NCI-H82 treated with DMSO at 0.1 percent for 48 hours (cell line): ENCODE results near the gene CMKLR1.

Experiments used
- DNase-seq: peaks from one replicate; lab custom pipeline; 2025; ENCODE audit not compliant: unreplicated experiment; lab: John Stamatoyannopoulos, UW

The CMKLR1 gene

DNA sequence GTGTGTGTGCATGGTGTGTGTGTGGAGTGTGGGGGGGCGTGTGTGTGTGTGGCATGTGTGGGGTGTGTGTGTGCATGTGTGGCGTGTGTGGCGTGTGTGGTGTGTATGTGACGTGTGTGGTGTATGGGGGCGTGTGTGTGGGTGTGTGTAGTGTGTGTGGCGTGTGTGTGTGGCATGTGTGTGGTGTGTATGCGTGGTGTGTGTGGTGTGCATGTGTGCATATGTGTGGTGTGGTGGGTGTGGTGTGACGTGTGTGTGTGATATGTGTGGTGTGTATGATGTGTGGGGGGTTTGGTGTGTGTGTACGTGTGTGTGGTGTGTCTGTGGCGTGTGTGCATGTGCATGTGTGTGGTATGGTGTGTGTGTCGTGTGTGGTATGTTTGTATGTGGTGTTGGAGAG lies 24.1 kb upstream of the CMKLR1 start:
- DNase-seq, result no peak

DNA sequence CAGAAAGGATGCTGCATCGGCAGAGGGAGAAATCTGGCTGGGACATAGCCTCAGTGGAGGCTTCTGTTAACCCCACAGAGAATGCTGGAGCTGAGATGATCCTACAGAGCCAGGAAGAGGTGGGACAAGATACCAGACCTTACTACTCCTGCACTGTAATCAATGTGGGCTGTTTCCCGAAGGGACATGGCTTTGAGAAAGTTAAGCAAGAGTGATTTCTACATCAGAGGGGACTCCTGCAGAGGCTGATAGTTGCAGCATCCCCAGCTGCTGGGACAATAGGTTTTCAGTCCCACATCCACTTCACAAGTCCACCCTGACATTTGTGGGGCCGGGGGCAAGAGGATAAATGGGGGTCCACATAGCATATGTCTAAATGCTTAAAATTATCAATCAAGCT lies 22.5 kb upstream of the CMKLR1 start:
- DNase-seq, result no peak

DNA sequence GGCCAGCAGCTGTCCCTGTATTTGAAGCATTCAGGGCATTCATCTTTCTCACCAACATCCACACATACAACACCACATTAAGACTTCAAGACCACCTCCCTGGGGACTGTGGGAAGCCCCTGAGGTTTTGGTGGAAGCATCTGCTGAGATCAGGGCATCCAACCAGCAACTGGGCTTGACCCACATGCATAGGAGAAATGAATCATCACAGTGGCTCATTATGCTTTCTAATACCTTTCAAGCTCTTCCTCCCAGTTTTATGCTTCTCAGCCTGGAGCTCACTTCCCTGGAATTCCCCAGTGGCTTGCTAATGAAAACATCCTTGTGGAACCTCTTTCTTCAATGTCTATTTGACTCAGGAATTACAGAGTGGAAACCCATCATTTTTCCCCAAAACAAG lies 21.4 kb upstream of the CMKLR1 start:
- DNase-seq, result no peak

DNA sequence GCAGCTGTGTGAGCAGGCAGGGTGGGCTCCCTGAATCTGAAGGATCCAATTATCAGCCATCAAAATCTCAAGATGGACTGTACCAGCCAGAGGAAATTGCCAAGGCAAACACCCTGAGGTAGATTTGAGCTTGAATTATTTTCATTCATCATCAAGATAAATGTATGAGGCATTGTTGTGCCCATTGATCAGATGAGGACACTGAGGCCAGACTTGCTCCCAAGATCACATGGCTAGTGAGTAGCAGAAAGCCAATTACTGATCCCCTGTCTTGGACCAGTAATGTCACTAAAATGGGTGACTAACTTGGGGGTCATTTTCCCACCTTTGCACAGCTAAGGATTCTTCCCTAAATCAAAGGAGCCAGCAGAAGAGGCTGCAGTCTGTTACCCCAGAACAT lies 20.9 kb upstream of the CMKLR1 start:
- no peak for DNase-seq

DNA sequence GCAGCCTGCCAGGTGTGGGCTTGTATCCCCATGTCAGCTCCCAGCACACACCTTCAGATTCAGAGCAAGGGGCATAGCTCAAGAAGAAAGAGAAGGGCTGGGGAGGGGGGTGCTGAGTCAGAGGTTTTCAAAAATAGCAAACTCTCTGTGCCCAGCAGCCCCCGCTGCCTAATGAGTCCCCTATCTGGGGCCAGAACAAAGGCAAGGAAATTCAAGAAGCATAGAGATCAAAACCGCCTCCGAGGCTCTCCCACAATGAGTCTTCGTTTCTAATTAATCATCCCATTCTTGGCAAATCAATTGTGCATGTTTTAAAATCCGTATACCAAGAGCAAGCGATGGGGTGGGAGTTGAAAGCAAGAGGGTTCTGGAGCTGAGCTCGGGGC lies 19.5 kb upstream of the CMKLR1 start:
- DNase-seq, result no peak

DNA sequence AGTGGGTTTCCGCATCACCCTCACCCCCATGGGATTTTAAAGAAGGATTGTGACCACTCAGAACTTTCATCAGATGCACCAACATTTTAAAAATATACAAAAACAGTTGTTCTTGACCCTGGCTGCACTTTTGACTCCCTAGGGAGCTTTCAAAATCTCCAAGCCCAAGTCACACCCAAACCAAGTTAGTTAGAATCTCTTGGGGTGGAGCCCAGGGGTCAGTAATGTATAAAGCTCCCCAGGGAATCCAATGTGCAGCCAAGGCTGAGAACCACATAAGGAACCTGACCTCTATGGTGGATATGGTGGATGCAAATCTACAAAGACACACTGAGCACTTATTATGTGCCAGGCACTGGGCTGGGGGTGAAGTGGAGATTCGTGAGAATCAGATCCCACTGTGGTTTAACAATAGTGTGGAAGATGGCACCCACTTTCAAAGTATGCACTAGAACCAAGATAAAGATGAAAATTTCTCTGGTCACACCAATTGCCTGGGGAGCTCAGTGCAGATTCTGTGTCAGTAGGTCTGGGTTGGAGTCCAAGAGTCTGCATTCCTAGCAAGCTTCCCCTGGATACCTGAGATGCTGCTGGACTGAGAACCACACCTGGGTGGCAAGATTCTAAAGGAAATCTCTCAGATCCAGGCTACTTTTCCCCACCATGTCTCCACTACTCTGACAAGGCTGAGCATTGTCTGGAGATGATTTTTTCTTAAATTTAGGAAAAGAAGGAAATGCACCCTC lies 18.9 kb upstream of the CMKLR1 start:
- DNase-seq, result no peak

DNA sequence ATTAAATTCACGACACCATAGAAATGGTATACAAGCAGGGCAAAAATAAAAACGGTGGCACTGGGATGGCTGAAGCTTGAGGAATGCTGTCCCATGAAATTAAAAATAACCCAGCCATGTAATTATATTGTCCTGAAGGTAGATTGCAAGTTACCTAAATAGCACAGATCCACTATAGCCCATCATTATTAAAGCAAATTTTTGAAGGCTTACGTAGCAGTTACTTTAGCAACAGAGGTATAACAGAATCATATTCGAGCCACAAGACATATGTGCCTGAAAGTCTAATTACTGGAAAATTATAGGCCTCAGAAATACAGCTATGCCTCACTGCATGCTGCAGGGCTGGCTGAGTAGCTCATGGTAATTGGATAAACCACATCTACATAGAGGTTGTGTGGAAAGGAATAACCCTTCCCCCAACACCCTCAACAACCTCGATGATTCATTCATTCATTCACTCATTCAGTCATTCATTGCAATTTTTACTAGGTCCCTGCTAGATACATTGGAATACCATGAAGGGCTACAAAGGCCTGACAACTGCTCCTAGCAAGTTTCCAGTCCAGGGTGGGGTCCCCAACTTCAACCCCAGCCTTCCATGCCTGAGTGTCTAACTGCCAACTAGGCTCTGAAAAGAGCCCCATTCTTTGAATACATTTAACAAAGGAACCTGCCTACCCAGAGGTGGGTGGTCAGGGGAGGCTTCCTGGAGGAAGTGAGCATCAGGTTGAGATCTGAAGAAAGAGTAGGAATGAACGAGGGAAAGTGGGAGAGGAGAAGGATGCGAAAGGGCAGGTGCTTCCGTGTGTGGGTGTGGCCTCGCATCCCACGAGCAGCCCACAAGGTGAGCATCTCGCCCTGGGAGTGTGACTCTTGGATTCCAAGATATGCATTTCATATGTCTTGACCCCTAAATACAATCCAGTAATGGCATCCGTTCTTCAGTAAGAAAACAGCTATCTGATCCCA lies 18.0 kb upstream of the CMKLR1 start:
- DNase-seq, result no peak

DNA sequence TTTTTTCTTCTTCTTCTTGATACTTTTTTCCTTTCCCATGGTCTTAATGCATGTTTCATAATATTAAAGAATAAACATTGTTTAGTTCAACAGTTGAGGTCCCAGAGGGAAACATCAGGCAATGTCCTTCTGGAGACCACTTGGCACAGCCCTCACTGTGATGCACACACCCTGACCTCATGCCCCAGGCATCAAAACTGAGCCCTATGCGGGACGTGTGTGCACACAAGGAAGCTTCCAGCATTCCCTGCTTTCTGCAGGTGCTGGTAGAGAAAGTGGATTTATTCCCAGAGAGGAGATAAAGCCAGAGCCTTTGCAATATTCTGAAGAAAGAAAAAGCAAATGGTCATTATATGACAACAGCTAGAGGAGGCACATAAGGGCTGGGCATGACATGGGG lies 16.0 kb upstream of the CMKLR1 start:
- DNase-seq, result no peak

DNA sequence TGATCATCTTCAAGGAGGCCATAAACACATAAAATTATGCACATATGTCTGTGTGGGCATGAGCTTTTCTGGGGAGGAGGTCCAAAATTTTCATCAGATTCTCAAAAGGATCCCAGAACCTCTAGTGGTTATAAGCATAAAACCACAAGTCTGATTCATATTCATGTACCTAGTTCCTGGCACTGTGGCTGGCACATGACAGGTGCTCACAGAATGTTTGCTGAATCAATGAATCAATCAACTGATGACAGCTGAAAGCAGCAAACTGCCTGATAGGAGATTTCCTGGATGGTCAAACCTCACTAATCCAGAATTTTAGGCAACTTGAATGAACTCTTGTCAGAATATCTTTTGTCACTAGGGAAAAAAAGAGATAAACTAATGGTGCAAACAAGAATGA lies 13.5 kb upstream of the CMKLR1 start:
- DNase-seq, result no peak

DNA sequence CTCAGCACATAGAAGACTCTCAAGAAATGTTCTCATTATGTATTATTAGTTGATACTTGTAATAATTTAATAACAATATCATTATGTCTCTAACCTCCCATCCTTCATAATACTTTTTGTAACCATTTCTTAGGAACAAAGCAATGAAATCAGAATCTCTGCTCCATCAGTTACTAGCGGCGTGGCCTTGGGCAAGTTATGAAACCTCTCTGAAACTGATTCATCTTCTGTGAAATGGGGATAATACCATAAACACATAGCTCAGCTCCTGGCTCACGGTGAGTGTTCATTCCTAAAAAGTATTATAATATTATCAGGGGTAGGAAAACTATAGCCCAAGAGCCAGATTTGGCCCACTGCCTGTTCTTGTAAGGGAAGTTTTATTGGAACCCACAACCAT lies 11.4 kb upstream of the CMKLR1 start:
- DNase-seq, result no peak

DNA sequence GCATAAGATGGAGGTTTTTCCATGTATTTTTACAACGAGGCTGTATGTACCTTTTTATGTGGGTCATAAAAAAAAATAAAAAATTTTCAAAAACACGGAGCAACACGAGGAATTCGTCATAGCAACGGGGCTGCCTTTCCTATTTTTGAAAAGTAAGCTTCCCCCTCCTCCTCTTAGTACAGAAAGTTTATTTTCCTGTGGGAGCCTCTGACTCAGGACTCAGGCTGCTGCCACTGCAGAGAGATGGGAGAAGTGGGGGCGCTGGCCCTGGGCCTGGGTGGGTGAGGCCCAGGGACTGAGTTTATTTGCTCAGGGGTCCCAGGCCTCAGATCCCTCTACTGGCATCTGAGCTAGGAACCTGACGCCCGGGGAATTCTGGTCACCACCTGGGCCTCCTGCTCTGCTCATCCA lies 10.2 kb upstream of the CMKLR1 start:
- no peak for DNase-seq

DNA sequence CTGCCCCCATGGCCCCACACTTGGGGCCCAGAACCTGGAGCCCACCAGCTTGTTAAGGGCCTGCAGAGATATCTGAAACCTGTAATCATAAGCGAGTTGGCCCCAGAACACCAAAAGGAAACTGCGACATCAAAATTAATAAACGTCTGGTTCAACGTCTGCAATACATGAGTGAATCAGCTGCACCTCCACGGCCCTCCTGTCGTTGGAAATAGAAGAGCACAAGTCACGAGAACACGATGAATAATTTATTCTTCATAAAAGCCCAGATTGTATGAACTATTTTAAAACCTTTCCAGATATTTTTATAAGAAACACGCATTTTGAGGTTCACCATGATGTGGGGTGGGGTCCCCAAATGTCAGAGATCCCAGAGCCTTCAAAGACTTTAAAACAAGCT lies 9.7 kb upstream of the CMKLR1 start:
- no peak for DNase-seq

DNA sequence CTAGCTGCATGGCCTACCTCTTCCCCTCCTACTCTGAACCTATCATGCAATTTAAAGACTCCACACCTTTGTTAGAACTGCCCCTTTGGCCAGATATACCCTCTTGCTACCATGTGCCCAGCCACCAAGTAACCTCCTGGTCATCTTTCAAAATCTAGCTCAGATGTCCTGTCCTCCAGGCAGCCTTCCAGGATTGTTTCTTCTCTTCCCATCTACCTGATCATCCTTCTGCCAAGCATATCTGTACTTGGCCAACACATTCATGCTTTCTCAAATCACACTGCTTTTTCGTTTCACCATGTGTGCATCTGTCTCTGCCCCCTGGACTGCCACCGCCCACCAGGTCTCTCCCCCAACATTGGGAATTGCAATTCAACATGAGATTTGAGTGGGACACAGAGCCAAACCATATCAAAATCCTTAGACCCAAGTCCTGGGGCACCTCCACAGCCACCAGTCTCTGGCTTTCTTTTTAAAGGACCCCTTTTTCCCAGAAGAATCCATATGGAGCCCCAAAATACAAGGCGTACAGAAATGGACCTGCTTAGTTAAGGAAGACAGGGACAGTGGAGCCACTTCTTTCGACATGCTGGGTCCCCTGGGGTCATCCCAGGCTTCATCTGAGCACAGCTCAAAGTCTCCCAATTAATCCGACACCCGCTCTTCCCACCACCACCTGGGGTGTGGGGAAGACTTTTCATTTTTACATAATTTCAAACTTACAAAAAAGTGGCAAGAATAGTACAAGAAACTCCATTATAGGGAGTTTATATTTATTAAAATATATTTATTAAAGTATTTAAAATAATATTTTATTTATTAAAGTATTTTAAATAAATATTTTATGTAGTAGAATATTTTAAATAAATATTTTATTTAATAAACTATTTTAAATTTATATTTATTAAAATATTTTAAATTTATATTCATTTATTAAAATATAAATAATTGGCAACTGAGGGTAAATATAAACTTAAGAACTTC lies 7.9 kb upstream of the CMKLR1 start:
- DNase-seq, result peak; percentile 15

DNA sequence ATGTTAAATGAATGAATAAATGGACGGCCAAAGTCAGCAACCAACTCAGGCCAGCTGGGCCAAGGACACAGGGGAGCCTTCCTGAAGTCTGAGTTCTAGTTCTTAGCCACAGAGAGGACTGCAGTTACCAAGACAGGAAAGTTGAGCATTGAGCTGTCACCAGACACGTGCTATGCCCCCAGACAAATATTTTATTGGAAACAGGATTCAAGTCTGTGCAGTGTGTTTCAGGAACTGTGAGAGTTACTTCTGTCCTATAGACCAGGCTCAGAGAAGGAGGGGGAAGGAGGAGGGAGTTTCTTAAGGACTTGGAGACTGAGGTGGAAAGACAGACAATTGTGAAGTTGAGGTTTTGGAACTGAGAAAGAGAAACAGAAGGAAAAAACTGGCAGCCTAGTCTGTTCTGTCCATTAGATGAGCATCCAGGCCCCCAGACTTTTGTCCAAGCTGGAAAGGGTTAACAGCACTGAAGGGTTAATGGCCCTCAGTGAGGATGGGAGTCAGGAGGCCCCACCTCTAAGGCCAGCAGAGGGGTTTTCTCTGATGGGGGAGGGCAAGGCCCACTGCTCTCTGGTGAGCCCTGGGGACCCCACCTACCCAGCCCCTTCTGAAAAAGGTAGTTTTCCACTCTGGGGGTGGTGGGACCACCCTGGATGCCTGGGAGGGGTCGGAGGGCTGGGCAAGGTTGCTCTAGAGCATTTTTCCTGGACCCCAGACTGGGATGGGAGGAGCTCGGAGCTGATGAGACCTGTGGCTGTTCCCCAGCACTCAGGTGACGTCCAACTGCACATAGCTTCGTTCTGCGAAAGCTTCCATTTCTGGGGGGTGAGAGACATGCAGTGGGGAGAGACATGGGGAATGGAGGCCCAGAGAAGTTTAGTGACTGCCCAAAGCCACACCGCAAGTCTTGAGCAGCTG lies 6.9 kb upstream of the CMKLR1 start:
- DNase-seq, result no peak

DNA sequence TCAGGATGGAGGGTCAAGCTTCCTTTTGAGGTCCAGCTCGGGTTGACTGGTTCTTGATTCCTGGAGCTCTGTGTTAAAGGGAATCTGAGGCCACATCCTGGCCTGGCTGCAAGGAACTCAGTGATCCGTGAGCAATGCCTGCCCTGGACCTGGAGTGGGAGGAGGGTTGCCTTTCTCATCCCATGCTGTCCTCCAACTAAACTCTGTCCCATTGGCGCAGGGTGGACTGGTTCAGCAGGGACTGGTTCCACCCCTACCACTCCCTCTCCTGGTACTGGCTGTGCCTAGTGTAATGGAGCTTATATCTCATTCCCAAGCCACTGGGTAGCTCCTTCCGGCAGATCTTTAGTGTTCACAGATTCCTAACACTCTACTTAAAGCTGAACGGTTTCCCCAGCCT lies 3.9 kb upstream of the CMKLR1 start:
- DNase-seq, result no peak

DNA sequence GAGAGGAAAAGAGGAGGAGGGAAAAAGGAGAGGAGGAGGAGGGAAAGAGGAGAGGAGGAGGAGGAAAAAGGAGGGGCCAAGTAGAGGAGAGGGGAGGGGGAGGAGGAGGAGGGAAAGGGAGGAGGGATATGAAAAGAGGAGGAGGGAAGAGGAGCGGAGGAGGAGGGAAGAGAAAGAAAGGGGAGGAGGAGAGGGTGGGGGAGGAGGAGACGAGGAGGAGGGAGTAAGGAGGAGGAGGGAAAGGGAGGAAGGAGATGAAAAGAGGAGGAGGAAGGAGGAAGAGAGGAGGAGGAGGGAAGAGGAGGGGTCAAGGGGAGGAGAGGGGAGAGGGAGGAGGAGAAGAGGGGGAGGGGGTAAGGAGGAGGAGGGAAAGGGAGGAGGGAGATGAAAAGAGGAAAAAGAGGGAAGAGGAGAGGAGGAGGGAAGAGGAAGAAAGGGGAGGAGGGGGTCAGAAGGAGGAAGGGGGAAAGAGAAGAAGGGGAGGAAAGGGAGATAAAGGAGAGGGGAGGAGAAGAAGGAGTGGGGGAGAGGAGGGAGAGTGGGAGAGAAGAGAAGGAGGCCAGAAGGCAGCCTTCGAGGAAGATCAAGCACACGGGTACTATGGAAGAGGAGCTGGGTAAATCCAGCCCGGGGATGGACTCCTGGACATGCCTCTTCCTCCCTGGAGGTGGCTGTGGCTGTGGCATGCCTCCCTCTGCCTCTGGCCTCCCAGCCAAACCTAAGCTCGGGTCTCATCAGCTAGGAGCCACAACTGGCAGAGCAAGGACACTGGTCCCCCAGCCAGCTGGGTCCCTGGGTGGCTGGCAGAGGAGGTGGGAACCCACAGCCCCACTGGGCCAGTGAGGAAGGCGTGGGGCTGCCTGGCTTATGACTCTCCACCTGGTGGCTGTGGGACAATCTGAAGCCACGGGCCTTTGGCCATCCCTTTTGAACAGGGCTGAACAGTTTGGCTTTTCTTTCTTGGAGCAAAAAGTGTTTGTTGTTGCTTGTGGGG lies 3.0 kb upstream of the CMKLR1 start:
- no peak for DNase-seq

DNA sequence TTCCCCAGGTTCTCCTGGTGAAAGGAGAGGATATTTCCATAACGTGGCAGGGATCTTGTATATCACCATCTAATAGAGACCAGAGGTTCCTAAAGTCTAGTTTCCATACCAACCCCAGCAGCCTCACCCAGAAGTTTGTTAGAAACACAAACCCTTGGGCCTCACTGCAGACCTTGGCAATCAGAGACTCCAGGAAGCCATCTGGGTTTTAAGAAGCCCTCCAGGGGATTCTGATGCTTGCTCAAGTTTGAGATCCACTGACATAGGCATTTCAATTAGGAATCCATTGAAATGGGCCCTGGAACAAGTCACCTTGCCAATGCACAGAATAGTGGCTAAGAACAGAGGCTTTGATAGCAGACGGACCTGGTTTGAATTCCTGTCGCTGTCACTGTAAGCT lies 2.2 kb upstream of the CMKLR1 start:
- DNase-seq, result no peak

DNA sequence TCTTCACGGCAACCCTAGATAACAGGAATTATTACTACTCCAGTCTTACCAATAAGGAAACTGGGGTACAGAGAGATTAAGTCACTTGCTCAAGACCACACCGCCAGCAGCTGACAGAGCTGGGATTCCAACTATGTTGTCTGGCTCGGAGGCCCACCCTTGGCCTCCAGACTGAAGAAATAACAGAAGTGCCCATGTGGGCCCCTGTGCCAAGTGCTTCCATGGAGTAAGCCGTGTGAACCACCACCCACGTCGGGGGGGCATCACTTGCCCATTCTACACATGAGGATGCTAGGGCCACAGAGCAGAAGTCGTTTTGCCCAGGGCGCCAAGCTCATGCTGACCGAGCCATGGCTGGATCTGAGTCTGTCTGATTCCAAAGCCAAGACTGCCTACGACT lies 926 bp upstream of the CMKLR1 start:
- DNase-seq, result no peak
